GM12872 (cell line): ENCODE results near the gene CDK2.

Source experiments
- TF ChIP-seq, protein P1 (sequence below): IDR thresholded peaks from 3 replicates; pipeline ENCODE4 v1.5.1; 2011; ENCODE audit warnings: low read depth, mild to moderate bottlenecking, low read length, moderate library complexity; ENCODE audit not compliant: insufficient read depth

The CDK2 gene

DNA sequence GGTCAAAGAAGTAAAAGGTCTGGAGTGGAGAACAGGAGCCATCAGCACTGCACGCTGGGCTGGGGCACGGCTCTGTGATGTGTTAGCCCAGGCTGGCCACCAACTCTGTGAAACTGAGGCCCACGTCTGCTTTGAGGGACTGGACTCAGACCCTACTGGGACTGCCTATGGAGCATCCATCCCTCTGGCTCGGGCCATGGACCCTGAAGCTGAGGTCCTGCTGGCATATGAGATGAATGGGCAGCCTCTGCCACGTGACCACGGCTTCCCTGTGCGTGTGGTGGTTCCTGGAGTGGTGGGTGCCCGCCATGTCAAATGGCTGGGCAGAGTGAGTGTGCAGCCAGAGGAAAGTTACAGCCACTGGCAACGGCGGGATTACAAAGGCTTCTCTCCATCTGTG lies 37.6 kb downstream of the CDK2 start:
- TF ChIP-seq, protein P1, sequence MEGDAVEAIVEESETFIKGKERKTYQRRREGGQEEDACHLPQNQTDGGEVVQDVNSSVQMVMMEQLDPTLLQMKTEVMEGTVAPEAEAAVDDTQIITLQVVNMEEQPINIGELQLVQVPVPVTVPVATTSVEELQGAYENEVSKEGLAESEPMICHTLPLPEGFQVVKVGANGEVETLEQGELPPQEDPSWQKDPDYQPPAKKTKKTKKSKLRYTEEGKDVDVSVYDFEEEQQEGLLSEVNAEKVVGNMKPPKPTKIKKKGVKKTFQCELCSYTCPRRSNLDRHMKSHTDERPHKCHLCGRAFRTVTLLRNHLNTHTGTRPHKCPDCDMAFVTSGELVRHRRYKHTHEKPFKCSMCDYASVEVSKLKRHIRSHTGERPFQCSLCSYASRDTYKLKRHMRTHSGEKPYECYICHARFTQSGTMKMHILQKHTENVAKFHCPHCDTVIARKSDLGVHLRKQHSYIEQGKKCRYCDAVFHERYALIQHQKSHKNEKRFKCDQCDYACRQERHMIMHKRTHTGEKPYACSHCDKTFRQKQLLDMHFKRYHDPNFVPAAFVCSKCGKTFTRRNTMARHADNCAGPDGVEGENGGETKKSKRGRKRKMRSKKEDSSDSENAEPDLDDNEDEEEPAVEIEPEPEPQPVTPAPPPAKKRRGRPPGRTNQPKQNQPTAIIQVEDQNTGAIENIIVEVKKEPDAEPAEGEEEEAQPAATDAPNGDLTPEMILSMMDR, result no peak

DNA sequence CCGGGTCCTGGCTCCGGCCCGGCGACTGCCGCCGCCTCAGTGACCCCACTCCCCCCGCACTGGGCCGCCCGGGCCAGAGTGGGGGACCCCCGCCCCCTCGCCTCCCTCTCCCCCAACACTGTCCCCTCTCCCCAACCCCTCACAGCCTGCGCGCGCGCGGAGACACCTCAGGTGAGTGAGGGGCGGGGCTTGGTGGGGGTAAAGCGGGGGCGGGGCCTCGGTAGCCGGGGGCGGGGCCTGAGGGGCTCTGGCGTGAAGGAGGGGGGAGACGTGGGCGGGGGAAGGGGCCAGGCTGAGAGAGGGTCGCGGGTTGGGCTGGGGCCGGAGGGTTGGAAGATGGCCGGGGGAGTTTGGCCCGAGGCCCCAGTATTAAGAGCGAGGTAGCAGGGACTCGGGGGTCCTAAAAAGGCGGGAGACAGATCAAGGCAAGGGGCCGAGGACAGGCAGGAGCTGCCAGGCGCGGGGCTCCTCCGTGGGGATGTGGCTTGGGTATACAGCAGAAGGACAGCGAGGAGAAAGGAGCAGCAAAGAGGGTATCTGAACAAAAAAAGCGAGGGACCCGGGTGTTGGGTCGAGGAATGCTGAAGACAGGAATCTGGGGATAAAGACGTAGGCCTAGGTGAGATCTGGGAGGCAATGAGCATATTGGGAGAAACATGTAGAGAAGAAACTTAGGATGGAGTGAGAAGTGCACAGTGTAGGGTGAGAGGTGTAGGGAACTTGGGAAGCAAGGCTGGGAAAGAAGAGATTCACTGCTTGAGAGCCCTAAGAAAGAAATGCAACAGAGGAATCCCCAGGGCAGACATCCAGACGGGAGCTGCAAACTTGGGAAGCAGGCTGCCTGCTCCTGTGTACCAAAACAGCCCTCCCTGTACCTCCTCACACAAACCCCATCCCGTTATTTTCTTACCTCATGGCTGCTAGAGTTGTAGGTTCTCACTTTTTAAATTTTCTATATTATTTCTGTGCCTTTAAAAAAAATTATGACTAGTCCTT lies 41.2 kb downstream of the CDK2 start:
- TF ChIP-seq, protein P1, result no peak

DNA sequence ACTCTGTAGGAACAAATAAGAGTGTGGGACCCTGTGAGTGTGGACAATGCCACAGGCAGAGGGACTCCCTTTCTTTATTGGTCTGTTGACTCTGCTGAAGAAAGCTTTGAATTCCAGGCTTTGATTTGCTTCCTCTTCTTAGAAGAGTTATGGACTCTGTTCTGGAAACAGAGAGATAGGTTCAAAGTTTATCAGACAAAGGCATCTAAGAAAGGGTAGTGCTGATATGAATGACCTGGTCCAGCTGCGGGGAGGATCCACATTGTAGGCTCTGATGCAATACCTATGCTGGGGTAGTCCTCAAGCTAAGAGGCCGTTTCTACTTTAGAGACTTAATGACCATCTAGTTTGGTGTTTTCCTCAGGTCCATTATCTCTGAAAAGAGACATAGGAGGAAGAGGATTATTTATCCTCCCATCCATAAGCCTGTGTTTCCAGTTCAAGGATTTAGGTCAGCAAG lies 43.5 kb downstream of the CDK2 start:
- TF ChIP-seq, protein P1, result no peak

DNA sequence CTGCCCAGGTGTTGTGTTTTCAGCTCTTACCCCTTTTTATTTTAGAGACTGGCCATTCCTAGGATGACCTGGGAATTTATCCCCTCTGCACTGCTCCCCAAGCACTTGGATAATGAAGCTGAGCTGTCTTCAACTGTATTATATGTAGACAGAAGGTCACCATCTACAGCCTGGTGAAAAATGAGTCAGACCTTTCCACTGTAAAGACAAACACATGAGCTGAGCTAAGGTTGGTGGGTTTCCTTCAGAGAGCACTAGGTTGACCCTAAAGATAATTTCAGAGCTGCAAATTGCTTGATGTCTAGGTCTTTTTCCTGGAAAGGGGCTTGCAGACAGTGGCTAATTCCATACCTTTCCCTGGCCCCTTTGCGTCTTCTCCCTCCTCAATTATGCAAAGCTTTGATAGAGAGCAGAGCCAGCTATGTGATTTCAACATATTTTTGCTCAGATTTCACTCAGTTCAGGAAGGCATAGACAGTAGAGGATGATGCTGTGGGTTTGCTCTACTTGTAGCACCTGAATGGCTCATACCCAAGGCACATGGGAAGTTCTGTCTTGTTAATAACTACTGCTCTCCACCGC lies 45.0 kb downstream of the CDK2 start:
- TF ChIP-seq, protein P1, result no peak

DNA sequence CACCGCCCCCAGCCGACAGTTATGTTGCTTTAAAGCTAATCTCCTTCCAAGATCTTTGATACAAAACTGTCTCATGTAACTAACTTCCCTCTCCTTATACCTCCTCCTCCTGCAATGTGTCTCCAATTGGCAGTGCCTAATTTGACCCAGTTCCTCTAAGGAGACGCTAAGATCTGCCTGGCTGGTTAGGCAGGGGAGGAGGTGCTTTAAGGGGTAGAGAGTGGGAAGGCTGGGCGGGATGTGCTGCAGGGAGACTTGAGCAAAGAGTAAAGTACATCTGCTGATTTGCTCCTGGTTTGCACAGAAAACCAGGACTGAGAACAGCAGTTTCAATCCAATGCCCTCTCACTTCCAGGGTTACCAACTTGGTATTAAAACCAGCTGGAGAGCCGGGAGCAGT lies 46.9 kb downstream of the CDK2 start:
- TF ChIP-seq, protein P1, result no peak

DNA sequence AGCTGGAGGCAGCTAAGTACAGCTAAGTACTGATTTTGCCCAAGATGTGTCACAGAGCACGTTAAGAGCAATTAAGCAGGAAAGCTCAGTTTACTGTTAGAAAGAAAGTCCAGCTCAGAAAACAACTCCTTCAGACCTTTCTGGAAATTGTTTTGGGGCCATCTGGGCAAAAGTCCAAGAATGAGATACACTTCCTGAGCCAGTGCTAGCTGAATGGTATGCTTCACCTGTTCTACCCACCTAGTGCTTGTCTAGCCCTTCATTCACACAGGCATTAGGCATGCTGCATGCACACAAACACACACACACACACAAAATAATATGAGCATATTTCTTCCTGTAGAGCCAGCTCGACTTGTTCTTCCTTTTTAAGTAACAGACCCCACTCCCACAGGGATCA lies 47.6 kb downstream of the CDK2 start:
- TF ChIP-seq, protein P1, result no peak

DNA sequence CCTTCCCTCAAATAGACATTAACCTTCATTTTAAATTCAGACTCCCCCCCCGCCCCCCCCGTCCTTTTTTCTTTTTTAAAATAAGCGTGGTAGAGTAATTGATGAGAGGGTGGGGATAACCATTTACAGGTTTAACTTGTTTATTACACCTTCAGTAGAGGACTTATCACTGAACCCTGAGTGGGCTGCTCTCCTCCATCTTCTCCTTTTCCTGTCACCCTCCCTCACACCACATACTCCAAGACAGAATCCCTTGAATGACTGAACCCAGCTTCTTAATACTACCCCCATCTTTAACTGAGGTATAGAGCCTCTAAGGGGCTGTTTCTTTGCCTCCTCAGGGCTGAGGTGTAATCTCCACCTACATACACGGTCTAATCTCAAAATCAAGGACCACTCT lies 50.6 kb downstream of the CDK2 start:
- TF ChIP-seq, protein P1, result no peak
